Upper lobe of left lung (tissue), 4 donors: ENCODE data around the gene NT5C1A.

Experiments
- EP300 ChIP-seq, 4 donors: sonication (generic); formaldehyde crosslinking; IDR thresholded peaks; one replicate each; pipeline ENCODE4 v1.5.1; 2017; ENCODE audit warnings: antibody characterized with exemption in 4 of 4, control low read depth in 2 of 4
- POLR2AphosphoS5 ChIP-seq, 2 donors: sonication (generic); formaldehyde crosslinking; IDR thresholded peaks; one replicate each; pipeline ENCODE4 v1.5.1; 2017; ENCODE audit warnings: antibody characterized with exemption in 2 of 2
- TF ChIP-seq, protein P1 (sequence below), 6 experiments: fragments of 450-650 bp in 4 of 6; fragments of 200-600 bp in 2 of 6; sonication (generic) in 2 of 6; IDR thresholded peaks; one replicate each; pipeline ENCODE4 v1.5.1; 2016 to 2019; ENCODE audit warnings: antibody characterized with exemption in 6 of 6

DNA sequence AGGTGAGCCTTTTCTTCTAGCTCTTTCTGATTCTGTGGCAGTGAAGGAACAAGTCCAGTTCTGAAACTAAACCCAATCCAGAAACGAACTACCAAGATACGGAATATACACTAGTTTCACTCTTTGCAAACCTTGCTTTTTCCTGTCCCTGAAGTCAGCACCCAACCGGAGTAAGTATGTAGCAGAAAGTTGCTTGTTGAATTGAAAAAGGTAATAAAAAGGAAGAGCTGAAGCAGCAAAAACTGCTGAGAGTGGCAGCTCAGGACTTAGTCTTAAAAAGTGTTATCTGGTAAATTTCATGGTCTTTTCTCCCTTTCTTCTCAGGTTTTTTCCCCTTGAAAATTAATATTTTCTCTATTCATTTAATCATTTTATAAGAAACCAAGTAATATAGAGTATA lies 9.4 kb upstream of the NT5C1A start:
- TF ChIP-seq, protein P1, sequence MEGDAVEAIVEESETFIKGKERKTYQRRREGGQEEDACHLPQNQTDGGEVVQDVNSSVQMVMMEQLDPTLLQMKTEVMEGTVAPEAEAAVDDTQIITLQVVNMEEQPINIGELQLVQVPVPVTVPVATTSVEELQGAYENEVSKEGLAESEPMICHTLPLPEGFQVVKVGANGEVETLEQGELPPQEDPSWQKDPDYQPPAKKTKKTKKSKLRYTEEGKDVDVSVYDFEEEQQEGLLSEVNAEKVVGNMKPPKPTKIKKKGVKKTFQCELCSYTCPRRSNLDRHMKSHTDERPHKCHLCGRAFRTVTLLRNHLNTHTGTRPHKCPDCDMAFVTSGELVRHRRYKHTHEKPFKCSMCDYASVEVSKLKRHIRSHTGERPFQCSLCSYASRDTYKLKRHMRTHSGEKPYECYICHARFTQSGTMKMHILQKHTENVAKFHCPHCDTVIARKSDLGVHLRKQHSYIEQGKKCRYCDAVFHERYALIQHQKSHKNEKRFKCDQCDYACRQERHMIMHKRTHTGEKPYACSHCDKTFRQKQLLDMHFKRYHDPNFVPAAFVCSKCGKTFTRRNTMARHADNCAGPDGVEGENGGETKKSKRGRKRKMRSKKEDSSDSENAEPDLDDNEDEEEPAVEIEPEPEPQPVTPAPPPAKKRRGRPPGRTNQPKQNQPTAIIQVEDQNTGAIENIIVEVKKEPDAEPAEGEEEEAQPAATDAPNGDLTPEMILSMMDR (IDR thresholded peaks at IDR 0.05): no peak
- no peak for TF ChIP-seq POLR2AphosphoS5 (IDR thresholded peaks at IDR 0.05)
- no peak for TF ChIP-seq EP300 (IDR thresholded peaks at IDR 0.05)
